ENCODE measurements around the gene REXO1. TPM values are rescaled to one million over a fixed set of nuclear protein-coding genes. Genes with fewer than 3 reads are reported as not detected.

Gene REXO1
- total RNA-seq, 1 experiment from 2014 or later, result 25.8 TPM

DNA sequence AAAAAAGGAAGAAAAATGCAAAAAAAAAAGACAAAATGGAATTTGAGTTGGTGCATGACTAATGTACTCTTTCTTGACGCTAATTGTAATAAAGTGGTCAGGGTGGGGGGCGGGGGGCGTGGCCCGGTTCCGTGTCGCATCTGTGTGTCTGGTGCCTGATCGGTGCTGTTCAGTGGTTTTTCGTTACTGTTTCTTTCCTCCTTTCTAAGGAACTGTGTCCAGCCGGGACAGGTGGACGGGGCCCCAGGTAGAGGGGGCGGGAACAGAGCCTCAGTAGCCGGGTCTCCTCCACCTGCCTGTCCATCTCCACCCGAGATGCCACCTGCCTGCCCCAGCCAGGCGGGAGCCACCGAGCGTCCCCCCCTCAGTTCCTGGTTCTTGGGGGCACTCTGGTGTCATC lies 68.7 kb downstream of the REXO1 start:
- no TSS peak for BruUV-seq (replicated peaks)
- ChIA-PET CTCF (no interaction called here), POLR2A (ENCODE audit: unreplicated experiment) (no interaction called here)
- Histone ChIP-seq H3K79me2 (ENCODE audit: low read depth) (no peaks in the 10 kb centered on the region), H4K20me1 (ENCODE audit: insufficient read depth) (no peaks in the 10 kb centered on the region), H3F3A (ENCODE audit: insufficient read depth, low read depth) (no peaks in the 10 kb centered on the region), H2AFZ (no peak overlapping the region), H3K36me3 (ENCODE audit: low read depth) (no peaks in the 10 kb centered on the region), H3K9me2 (ENCODE audit: insufficient read depth) (no peaks in the 10 kb centered on the region), H3K27me3 (ENCODE audit: insufficient read depth, low read depth) (0 out of 2 replicates have a peak, but pooled peaks cover 8% of the 10 kb centered on the region), H3K9me3 (ENCODE audit: insufficient read depth, low read depth) (no peaks in the 10 kb centered on the region; the same call in 1 of the 2 replicates), H3K27ac (no peak overlapping the region), H3K4me1 (replicated peaks; ENCODE audit: insufficient read depth) (no peaks in the 10 kb centered on the region), H3K4me2 (no peak overlapping the region), H3K4me3 (no peak overlapping the region)
- DNase-seq, result no peak
- intact Hi-C loops (cut with micrococcal nuclease; ENCODE audit: unreplicated experiment), result no loop called here
- TF ChIP-seq EZH2 (IDR thresholded peaks at IDR 0.05; ENCODE audit: low read depth), result no peak
- no peak for TF ChIP-seq CTCF (conservative IDR thresholded peaks at IDR 0.05)

GRCh38 chr19:1777149-1777548 lies 71.1 kb downstream of the REXO1 start:
- no peak for TF ChIP-seq EZH2 (IDR thresholded peaks at IDR 0.05; ENCODE audit: low read depth)
- no peak for TF ChIP-seq CTCF (conservative IDR thresholded peaks at IDR 0.05)
- H4K20me1 ChIP-seq (ENCODE audit: insufficient read depth), result no peaks in the 10 kb centered on the region
- no peak for DNase-seq
- no peak overlapping the region for H3K4me3 ChIP-seq
- intact Hi-C loops (cut with micrococcal nuclease; ENCODE audit: unreplicated experiment), result no loop called here
- H3K4me2 ChIP-seq, result no peak overlapping the region
- CTCF ChIA-PET, result no interaction called here
- H3K4me1 ChIP-seq (replicated peaks; ENCODE audit: insufficient read depth), result no peaks in the 10 kb centered on the region
- H3F3A ChIP-seq (ENCODE audit: insufficient read depth, low read depth), result peaks cover 5% of the 10 kb centered on the region; the same call in 1 of the 2 replicates
- no peaks in the 10 kb centered on the region for H3K79me2 ChIP-seq (ENCODE audit: low read depth)
- no TSS peak for BruUV-seq (replicated peaks)
- no peaks in the 10 kb centered on the region; the same call in 1 of the 2 replicates for H3K9me3 ChIP-seq (ENCODE audit: insufficient read depth, low read depth)
- no peak overlapping the region for H2AFZ ChIP-seq
- no peaks in the 10 kb centered on the region for H3K9me2 ChIP-seq (ENCODE audit: insufficient read depth)
- POLR2A ChIA-PET (ENCODE audit: unreplicated experiment), result interaction anchor here (0.7 kb wide), 1 partner anchor 226 kb away, joined by 51 read pairs; no protein-coding TSS in a partner anchor
- H3K36me3 ChIP-seq (ENCODE audit: low read depth), result no peaks in the 10 kb centered on the region
- H3K27me3 ChIP-seq (ENCODE audit: insufficient read depth, low read depth), result no peaks in the 10 kb centered on the region
- no peak overlapping the region for H3K27ac ChIP-seq

GRCh38 chr19:1776606-1777147 lies 71.6 kb downstream of the REXO1 start:
- Histone ChIP-seq H2AFZ (no peak overlapping the region), H3K27me3 (ENCODE audit: insufficient read depth, low read depth) (no peaks in the 10 kb centered on the region), H3K4me3 (no peak overlapping the region), H3K79me2 (ENCODE audit: low read depth) (no peaks in the 10 kb centered on the region), H3K4me2 (no peak overlapping the region), H3K9me2 (ENCODE audit: insufficient read depth) (no peaks in the 10 kb centered on the region), H4K20me1 (ENCODE audit: insufficient read depth) (no peaks in the 10 kb centered on the region), H3F3A (ENCODE audit: insufficient read depth, low read depth) (peaks cover 5% of the 10 kb centered on the region; the same call in 1 of the 2 replicates), H3K9me3 (ENCODE audit: insufficient read depth, low read depth) (no peaks in the 10 kb centered on the region), H3K27ac (no peak overlapping the region), H3K4me1 (replicated peaks; ENCODE audit: insufficient read depth) (no peaks in the 10 kb centered on the region), H3K36me3 (ENCODE audit: low read depth) (no peaks in the 10 kb centered on the region)
- BruUV-seq (replicated peaks), result no TSS peak
- POLR2A ChIA-PET (ENCODE audit: unreplicated experiment), result no interaction called here
- TF ChIP-seq CTCF (conservative IDR thresholded peaks at IDR 0.05), result no peak
- TF ChIP-seq EZH2 (IDR thresholded peaks at IDR 0.05; ENCODE audit: low read depth), result no peak
- DNase-seq, result no peak
- intact Hi-C loops (cut with micrococcal nuclease; ENCODE audit: unreplicated experiment), result no loop called here
- CTCF ChIA-PET, result no interaction called here

Measured in PC-9 (cell line).